Thyroid gland (tissue), 4 donors: ENCODE measurements around the gene CDH26. TPM values are rescaled to one million over a fixed set of nuclear protein-coding genes. Genes with fewer than 3 reads are reported as not detected.
A peak's percentile ranks its signal among the peaks of the same experiment; 100 is the strongest.

ENCODE experiments used
- DNase-seq, 2 donors: peaks; one replicate each; pipeline ENCODE4 v3.0.0-alpha.2; 2019
- H3K27ac ChIP-seq, 3 donors: fragments of 200-600 bp; sonication (generic); 1 replicate in 2 of 3; 2 replicates in 1 of 3; pipeline ENCODE4 v1.5.1; 2016 to 2019; ENCODE audit warnings: mild to moderate bottlenecking in 1 of 3, moderate library complexity in 1 of 3
- H3K27me3 ChIP-seq: fragments of 200-600 bp; sonication (generic); one replicate; pipeline ENCODE4 v1.5.1; 2019
- H3K36me3 ChIP-seq, 2 donors: fragments of 200-600 bp; sonication (generic); one replicate each; pipeline ENCODE4 v1.5.1; 2016 to 2019
- H3K4me1 ChIP-seq, 2 donors: fragments of 200-600 bp; sonication (generic); one replicate each; pipeline ENCODE4 v1.5.1; 2017 to 2019
- H3K4me3 ChIP-seq, 3 donors: fragments of 200-600 bp; sonication (generic); replicated peaks in 1 of 3; 1 replicate in 2 of 3; 2 replicates in 1 of 3; pipeline ENCODE4 v1.5.1; 2016; ENCODE audit warnings: mild to moderate bottlenecking in 1 of 3
- H3K9me3 ChIP-seq: fragments of 200-600 bp; sonication (generic); one replicate; pipeline ENCODE4 v1.5.1; 2017
- POLR2A ChIP-seq, 2 donors: fragments of 450-650 bp; IDR thresholded peaks; one replicate each; pipeline ENCODE4 v1.6.1; 2017; ENCODE audit warnings: antibody characterized with exemption in 2 of 2, mild to moderate bottlenecking in 2 of 2, moderate library complexity in 1 of 2
- WGBS, 2 donors: methylation state at CpG; one replicate each; pipeline ENCODE4 v1.1.5; 2017; 5-methylcytosine and 5-hydroxymethylcytosine counted together
- intact Hi-C: fragments of 100-400 bp; cut with DNase I; formaldehyde crosslinking; loops from one replicate; pipeline ENCODE4 v1.15.1; 2023
- total RNA-seq, 4 donors: library from RNA; depleted of rRNA; stranded (reverse); fragments of >200 nt; gene quantifications; one replicate each; pipeline ENCODE4 v1.2.3, GENCODE V29; 2016
- TF ChIP-seq, protein P1 (sequence below), 6 experiments: fragments of 200-600 bp in 3 of 6; fragments of 450-650 bp in 3 of 6; sonication (generic) in 3 of 6; IDR thresholded peaks; one replicate each; pipeline ENCODE4 v1.5.1; 2016 to 2019; ENCODE audit warnings: antibody characterized with exemption in 6 of 6, mild to moderate bottlenecking in 2 of 6, inconsistent platforms in 1 of 6, moderate library complexity in 1 of 6

CDH26 gene
- total RNA-seq, 4 donors from 2014 or later: 0.56 to 2.5 (median 1.5) TPM

DNA sequence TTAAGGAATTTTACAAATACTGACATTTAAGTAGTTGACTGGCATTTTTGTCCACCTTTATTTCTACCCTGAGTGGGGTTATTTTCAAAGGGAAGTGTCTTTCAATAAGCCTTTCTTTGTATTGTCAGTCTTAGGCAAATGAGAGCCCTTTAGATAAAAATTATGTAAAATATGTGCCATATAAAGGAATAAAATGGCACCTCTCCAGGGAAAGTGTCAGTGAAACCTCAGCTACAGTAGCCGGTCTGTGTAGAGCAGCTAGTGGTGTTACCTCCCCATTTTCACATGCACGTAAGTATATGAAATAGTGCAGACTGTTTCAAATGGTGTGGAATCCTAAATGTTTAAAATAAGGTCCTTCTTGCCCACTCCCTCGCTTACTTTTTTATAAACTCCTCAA lies 13.0 kb upstream of the CDH26 start:
- Histone ChIP-seq H3K27ac (no peak overlapping the region), H3K9me3 (no peaks in the 10 kb centered on the region), H3K27me3 (no peaks in the 10 kb centered on the region), H3K36me3 (peaks cover 15 to 18% of the 10 kb centered on the region in 2 donors), H3K4me3 (no peak overlapping the region), H3K4me1 (peaks cover 4 to 8% of the 10 kb centered on the region in 2 donors)
- intact Hi-C loops: no loop called here
- DNase-seq: no peak
- TF ChIP-seq, protein P1, sequence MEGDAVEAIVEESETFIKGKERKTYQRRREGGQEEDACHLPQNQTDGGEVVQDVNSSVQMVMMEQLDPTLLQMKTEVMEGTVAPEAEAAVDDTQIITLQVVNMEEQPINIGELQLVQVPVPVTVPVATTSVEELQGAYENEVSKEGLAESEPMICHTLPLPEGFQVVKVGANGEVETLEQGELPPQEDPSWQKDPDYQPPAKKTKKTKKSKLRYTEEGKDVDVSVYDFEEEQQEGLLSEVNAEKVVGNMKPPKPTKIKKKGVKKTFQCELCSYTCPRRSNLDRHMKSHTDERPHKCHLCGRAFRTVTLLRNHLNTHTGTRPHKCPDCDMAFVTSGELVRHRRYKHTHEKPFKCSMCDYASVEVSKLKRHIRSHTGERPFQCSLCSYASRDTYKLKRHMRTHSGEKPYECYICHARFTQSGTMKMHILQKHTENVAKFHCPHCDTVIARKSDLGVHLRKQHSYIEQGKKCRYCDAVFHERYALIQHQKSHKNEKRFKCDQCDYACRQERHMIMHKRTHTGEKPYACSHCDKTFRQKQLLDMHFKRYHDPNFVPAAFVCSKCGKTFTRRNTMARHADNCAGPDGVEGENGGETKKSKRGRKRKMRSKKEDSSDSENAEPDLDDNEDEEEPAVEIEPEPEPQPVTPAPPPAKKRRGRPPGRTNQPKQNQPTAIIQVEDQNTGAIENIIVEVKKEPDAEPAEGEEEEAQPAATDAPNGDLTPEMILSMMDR (IDR thresholded peaks at IDR 0.05): no peak
- no peak for TF ChIP-seq POLR2A (IDR thresholded peaks at IDR 0.05)
- 82 to 86% methylated on average over 3 of the region's 3 CpGs for WGBS, 2 donors

DNA sequence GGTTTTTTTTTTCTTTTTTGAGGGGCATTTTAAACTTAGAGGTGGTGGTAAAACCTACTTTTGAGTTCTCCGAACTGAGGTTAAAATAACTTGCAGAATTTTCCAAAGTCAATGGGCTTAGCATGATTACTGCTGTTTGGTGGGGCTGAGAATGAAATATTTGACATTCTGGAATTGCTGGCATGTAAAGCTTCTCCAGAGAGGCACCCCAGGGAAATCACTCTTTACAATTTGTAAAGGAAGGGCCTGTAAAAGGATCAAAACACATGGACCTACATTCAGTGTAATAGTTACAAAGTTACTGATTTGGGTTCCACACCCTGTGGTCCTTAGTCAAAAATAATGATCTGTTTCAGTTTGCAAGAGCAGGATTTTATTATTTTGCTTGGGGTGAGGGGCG lies 12.5 kb upstream of the CDH26 start:
- DNase-seq: no peak
- Histone ChIP-seq H3K9me3 (no peaks in the 10 kb centered on the region), H3K36me3 (peaks cover 15 to 18% of the 10 kb centered on the region in 2 donors), H3K27ac (no peak overlapping the region), H3K27me3 (no peaks in the 10 kb centered on the region), H3K4me1 (peaks cover 4 to 8% of the 10 kb centered on the region in 2 donors), H3K4me3 (no peak overlapping the region)
- intact Hi-C loops: no loop called here
- no peak for TF ChIP-seq POLR2A (IDR thresholded peaks at IDR 0.05)
- TF ChIP-seq, protein P1 (IDR thresholded peaks at IDR 0.05): no peak
- 84 to 93% methylated on average over 2 of the region's 2 CpGs for WGBS, 2 donors

DNA sequence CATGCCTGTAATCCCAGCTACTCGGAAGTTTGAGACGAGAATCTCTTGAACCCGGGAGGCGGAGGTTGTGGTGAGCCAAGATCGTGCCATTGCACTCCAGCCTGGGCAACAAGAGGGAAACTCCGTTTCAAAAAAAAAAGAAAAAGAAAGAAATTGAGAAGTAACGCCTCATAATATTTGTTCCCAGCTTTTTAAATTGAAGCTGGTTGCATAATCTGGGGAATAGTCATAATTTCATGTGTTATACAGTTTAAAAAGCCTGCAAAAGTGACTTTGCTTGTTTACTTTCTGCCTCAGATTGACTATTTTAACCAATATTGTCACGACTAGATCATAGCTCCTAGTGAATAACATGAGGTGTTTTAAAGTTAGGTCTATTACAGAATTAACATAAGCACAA lies 10.8 kb upstream of the CDH26 start:
- H3K27me3 ChIP-seq: no peaks in the 10 kb centered on the region
- 86 to 96% methylated on average over 8 of the region's 8 CpGs for WGBS, 2 donors
- TF ChIP-seq, protein P1 (IDR thresholded peaks at IDR 0.05): no peak
- TF ChIP-seq POLR2A (IDR thresholded peaks at IDR 0.05): no peak
- peaks cover 15 to 18% of the 10 kb centered on the region in 2 donors for H3K36me3 ChIP-seq
- intact Hi-C loops: no loop called here
- H3K4me1 ChIP-seq: no peaks in the 10 kb centered on the region
- no peak overlapping the region for H3K27ac ChIP-seq
- H3K9me3 ChIP-seq: no peaks in the 10 kb centered on the region
- DNase-seq: no peak
- no peak overlapping the region for H3K4me3 ChIP-seq

- H3K36me3 ChIP-seq: peaks cover 13 to 15% of the 10 kb centered on the region in 2 donors
- H3K27me3 ChIP-seq: no peaks in the 10 kb centered on the region
- 75 to 81% methylated on average over 1 of the region's 1 CpG for WGBS, 2 donors
- H3K27ac ChIP-seq: no peak overlapping the region
- H3K9me3 ChIP-seq: no peaks in the 10 kb centered on the region
- H3K4me1 ChIP-seq: no peaks in the 10 kb centered on the region
- no peak for DNase-seq
- no peak overlapping the region for H3K4me3 ChIP-seq
- TF ChIP-seq, protein P1 (IDR thresholded peaks at IDR 0.05): no peak
- no peak for TF ChIP-seq POLR2A (IDR thresholded peaks at IDR 0.05)
- intact Hi-C loops: no loop called here
Observed at GRCh38 chr20:59948212-59948611, 10.0 kb upstream of the CDH26 start.

DNA sequence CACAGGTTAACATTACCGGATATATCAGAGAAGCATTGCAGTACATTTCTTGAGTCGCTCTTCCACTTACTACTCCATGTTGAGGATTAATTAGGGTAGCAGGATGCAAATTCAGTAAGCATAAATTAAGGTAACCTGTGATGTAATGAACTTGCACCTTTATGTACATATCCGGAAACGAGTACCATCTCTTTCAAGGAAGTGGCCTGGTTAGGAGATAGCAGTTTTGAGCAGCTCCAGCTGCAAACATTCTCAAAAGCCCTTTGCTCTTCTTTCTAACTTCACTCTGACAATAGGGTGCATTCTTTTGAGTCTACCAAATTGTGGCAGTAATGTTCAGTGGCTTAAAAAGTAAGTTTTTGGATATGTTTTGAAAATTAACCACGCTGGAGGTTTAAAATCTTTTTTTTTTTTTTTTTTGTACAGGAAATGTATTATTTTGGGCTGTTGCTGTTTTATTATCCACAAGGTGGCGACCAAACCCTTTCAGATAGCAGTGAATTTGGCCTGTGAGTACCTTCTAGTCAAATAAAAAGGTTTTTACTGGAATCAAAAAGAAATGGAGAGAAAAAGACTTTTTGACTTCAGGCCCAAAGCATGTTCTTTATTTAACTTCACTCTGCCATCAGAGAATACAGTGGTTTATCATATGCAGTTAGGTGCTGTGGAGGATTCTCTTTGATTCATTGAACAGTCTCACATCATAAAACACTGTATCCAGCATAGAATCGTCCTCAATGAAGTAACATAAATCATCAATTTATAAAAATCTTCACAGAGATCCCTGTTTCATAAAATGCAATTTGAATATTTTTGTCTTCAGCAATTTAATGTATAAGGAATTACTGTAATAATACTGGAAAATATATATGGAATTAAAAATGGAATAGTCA lies 9.1 kb upstream of the CDH26 start:
- WGBS, 2 donors: 45 to 51% methylated on average over 7 of the region's 7 CpGs
- Histone ChIP-seq H3K4me3 (no peak overlapping the region), H3K27ac (no peak overlapping the region), H3K9me3 (no peaks in the 10 kb centered on the region), H3K27me3 (no peaks in the 10 kb centered on the region), H3K4me1 (no peaks in the 10 kb centered on the region), H3K36me3 (peaks cover 8 to 9% of the 10 kb centered on the region in 2 donors)
- intact Hi-C loops: no loop called here
- TF ChIP-seq, protein P1 (IDR thresholded peaks at IDR 0.05): peak in 5 of 6 experiments; percentile 11 to 69 (median 44)
- no peak for TF ChIP-seq POLR2A (IDR thresholded peaks at IDR 0.05)
- peak; percentile 6 to 8 for DNase-seq
